Large intestine (tissue), 3 donors: Measurements from ENCODE around the gene CNTNAP3. TPM values are rescaled to one million over a fixed set of nuclear protein-coding genes. Genes with fewer than 3 reads are reported as not detected.
A peak's percentile ranks its signal among the peaks of the same experiment; 100 is the strongest.
"Not testable (repeated sequence)": the region's sequence is repeated elsewhere in the genome, so short reads cannot be mapped to it uniquely, and the experiment has no call there.

Experiments
- DNase-seq, 2 donors: peaks; one replicate each; pipeline versions ENCODE4 v3.0.0 to v3.0.0-alpha.2; 2013
- H3K27ac ChIP-seq: one replicate; pipeline ENCODE4 v1.5.1; 2013; ENCODE audit warnings: low read length
- H3K27me3 ChIP-seq: 2 replicates; pipeline ENCODE4 v1.6.1; 2013; ENCODE audit warnings: low read length; ENCODE audit not compliant: control insufficient read depth, insufficient read depth
- H3K36me3 ChIP-seq: 2 replicates; pipeline ENCODE4 v1.6.1; 2013; ENCODE audit warnings: low read length; ENCODE audit not compliant: control insufficient read depth, insufficient read depth
- H3K4me1 ChIP-seq: one replicate; pipeline ENCODE4 v1.6.1; 2013; ENCODE audit warnings: low read length; ENCODE audit not compliant: control insufficient read depth, insufficient read depth
- H3K4me3 ChIP-seq: one replicate; pipeline ENCODE4 v1.5.1; 2013; ENCODE audit warnings: low read length
- H3K9me3 ChIP-seq: one replicate; pipeline ENCODE4 v1.6.1; 2013; ENCODE audit warnings: mild to moderate bottlenecking, low read depth, low read length, moderate library complexity; ENCODE audit not compliant: control insufficient read depth
- WGBS: methylation state at CpG from one replicate; pipeline ENCODE4 v1.1.5; 2013; ENCODE audit warnings: low lambda C conversion rate; ENCODE audit not compliant: insufficient coverage; 5-methylcytosine and 5-hydroxymethylcytosine counted together
- polyA plus RNA-seq: library from polyadenylated mRNA; unstranded; fragments of 120-200 nt; gene quantifications from one replicate; pipeline ENCODE4 v1.2.1, GENCODE V29; 2013

The CNTNAP3 gene
- polyA plus RNA-seq, 1 donor, result 3.4 TPM

- H3K9me3 ChIP-seq, H3K27ac ChIP-seq, H3K27me3 ChIP-seq, H3K36me3 ChIP-seq, H3K4me1 ChIP-seq, H3K4me3 ChIP-seq, DNase-seq: not testable (repeated sequence)
- WGBS, result no CpG with 5 or more reads among the region's 10 CpGs
Observed at GRCh38 chr9:39171370-39171769, 116.6 kb downstream of the CNTNAP3 start.

GRCh38 chr9:39157714-39158113, 130.3 kb downstream of the CNTNAP3 start:
- not testable (repeated sequence) for H3K9me3 ChIP-seq, H3K27me3 ChIP-seq, H3K36me3 ChIP-seq, H3K4me3 ChIP-seq, DNase-seq, H3K4me1 ChIP-seq, H3K27ac ChIP-seq
- no CpG with 5 or more reads among the region's 3 CpGs for WGBS

GRCh38 chr9:39132826-39133552, 155.0 kb downstream of the CNTNAP3 start:
- not testable (repeated sequence) for H3K4me3 ChIP-seq, H3K27me3 ChIP-seq, H3K9me3 ChIP-seq, H3K36me3 ChIP-seq, DNase-seq, H3K4me1 ChIP-seq, H3K27ac ChIP-seq
- no CpG with 5 or more reads among the region's 51 CpGs for WGBS

- not testable (repeated sequence) for H3K27ac ChIP-seq, H3K4me3 ChIP-seq, H3K36me3 ChIP-seq, DNase-seq, H3K4me1 ChIP-seq, H3K27me3 ChIP-seq, H3K9me3 ChIP-seq
- no CpG with 5 or more reads among the region's 2 CpGs for WGBS
Observed at GRCh38 chr9:39121401-39121800, 166.6 kb downstream of the CNTNAP3 start.

GRCh38 chr9:39111746-39112145, 176.2 kb downstream of the CNTNAP3 start:
- DNase-seq, H3K27me3 ChIP-seq, H3K27ac ChIP-seq, H3K9me3 ChIP-seq, H3K4me3 ChIP-seq, H3K4me1 ChIP-seq, H3K36me3 ChIP-seq: not testable (repeated sequence)

GRCh38 chr9:39108145-39108544, 179.8 kb downstream of the CNTNAP3 start:
- H3K4me3 ChIP-seq, result no peak overlapping the region
- no peaks in the 10 kb centered on the region for H3K9me3 ChIP-seq
- WGBS, result no CpG with 5 or more reads among the region's 9 CpGs
- H3K27ac ChIP-seq, result no peak overlapping the region
- no peaks in the 10 kb centered on the region for H3K4me1 ChIP-seq
- no peaks in the 10 kb centered on the region for H3K36me3 ChIP-seq
- no peak for DNase-seq
- H3K27me3 ChIP-seq, result no peaks in the 10 kb centered on the region

- not testable (repeated sequence) for DNase-seq, H3K9me3 ChIP-seq, H3K4me3 ChIP-seq, H3K36me3 ChIP-seq, H3K27ac ChIP-seq, H3K4me1 ChIP-seq, H3K27me3 ChIP-seq
- no CpG with 5 or more reads among the region's 1 CpG for WGBS
Observed at GRCh38 chr9:39097208-39097607, 190.8 kb downstream of the CNTNAP3 start.

GRCh38 chr9:39085311-39085710, 202.7 kb downstream of the CNTNAP3 start:
- not testable (repeated sequence) for H3K27me3 ChIP-seq, DNase-seq, H3K9me3 ChIP-seq, H3K36me3 ChIP-seq, H3K4me3 ChIP-seq, H3K27ac ChIP-seq, H3K4me1 ChIP-seq
- 87% methylated on average over 3 of the region's 5 CpGs for WGBS

- H3K27me3 ChIP-seq, H3K4me1 ChIP-seq, H3K4me3 ChIP-seq, H3K36me3 ChIP-seq, DNase-seq, H3K9me3 ChIP-seq, H3K27ac ChIP-seq: not testable (repeated sequence)
- 60% methylated on average over 1 of the region's 4 CpGs for WGBS
Observed at GRCh38 chr9:39082574-39082973, 205.4 kb downstream of the CNTNAP3 start.

GRCh38 chr9:39080081-39080480, 207.9 kb downstream of the CNTNAP3 start:
- not testable (repeated sequence) for H3K27ac ChIP-seq, H3K4me1 ChIP-seq, H3K36me3 ChIP-seq, H3K4me3 ChIP-seq, H3K27me3 ChIP-seq, DNase-seq, H3K9me3 ChIP-seq
- WGBS, result no CpG with 5 or more reads among the region's 3 CpGs

GRCh38 chr9:39078621-39079256, 209.2 kb downstream of the CNTNAP3 start:
- peak overlapping the region; percentile 26 for H3K4me3 ChIP-seq
- not testable (repeated sequence) for H3K4me1 ChIP-seq, H3K36me3 ChIP-seq, H3K9me3 ChIP-seq, H3K27me3 ChIP-seq, H3K27ac ChIP-seq
- peak; percentile 21 to 63 for DNase-seq
- WGBS, result 36% methylated on average over 3 of the region's 49 CpGs
